AG04450 (cell line): ENCODE data around the gene STX10. TPM values are rescaled to one million over a fixed set of nuclear protein-coding genes. Genes with fewer than 3 reads are reported as not detected.

Source experiments
- CTCF ChIA-PET: fragments of 300-600, 350-600 bp; formaldehyde crosslinking; extraction: SDS; loops from one replicate; lab custom pipeline; 2022; ENCODE audit warnings: antibody characterized with exemption, inconsistent platforms; lab: Charles Lee
- POLR2A ChIA-PET: fragments of 350-600 bp; formaldehyde crosslinking; extraction: SDS; loops from one replicate; lab custom pipeline; 2021; ENCODE audit warnings: antibody characterized with exemption, inconsistent platforms; lab: Yijun Ruan, JAX
- DNase-seq: peaks from one replicate; pipeline ENCODE4 v3.0.0-alpha.2; 2011; ENCODE audit warnings: low read depth, low spot score
- H3K27ac ChIP-seq: one replicate; pipeline ENCODE4 v1.5.1; 2012; ENCODE audit warnings: low read depth, low read length, control low read depth
- H3K27me3 ChIP-seq: one replicate; pipeline ENCODE4 v1.6.0; 2012; ENCODE audit warnings: low read length; ENCODE audit not compliant: control insufficient read depth, insufficient read depth
- H3K4me3 ChIP-seq: 2 replicates; pipeline ENCODE4 v1.5.1; 2011; ENCODE audit warnings: mild to moderate bottlenecking, low read depth, low read length, control low read depth
- H3K9me3 ChIP-seq: 2 replicates; pipeline ENCODE4 v1.5.1; 2012; ENCODE audit warnings: low read length; ENCODE audit not compliant: control insufficient read depth, insufficient read depth
- polyA plus RNA-seq: library from polyadenylated mRNA; depleted of rRNA; stranded (reverse); fragments of >200 nt; gene quantifications from 2 replicates; pipeline ENCODE4 v1.2.3, GENCODE V29; 2011; rRNA removed
- TF ChIP-seq, protein P1 (sequence below): IDR thresholded peaks from 2 replicates; pipeline ENCODE4 v1.5.1; 2011; ENCODE audit warnings: low read depth, low read length, control low read depth, inconsistent platforms

Gene STX10
- polyA plus RNA-seq, 1 experiment, result 47.9 TPM

DNA sequence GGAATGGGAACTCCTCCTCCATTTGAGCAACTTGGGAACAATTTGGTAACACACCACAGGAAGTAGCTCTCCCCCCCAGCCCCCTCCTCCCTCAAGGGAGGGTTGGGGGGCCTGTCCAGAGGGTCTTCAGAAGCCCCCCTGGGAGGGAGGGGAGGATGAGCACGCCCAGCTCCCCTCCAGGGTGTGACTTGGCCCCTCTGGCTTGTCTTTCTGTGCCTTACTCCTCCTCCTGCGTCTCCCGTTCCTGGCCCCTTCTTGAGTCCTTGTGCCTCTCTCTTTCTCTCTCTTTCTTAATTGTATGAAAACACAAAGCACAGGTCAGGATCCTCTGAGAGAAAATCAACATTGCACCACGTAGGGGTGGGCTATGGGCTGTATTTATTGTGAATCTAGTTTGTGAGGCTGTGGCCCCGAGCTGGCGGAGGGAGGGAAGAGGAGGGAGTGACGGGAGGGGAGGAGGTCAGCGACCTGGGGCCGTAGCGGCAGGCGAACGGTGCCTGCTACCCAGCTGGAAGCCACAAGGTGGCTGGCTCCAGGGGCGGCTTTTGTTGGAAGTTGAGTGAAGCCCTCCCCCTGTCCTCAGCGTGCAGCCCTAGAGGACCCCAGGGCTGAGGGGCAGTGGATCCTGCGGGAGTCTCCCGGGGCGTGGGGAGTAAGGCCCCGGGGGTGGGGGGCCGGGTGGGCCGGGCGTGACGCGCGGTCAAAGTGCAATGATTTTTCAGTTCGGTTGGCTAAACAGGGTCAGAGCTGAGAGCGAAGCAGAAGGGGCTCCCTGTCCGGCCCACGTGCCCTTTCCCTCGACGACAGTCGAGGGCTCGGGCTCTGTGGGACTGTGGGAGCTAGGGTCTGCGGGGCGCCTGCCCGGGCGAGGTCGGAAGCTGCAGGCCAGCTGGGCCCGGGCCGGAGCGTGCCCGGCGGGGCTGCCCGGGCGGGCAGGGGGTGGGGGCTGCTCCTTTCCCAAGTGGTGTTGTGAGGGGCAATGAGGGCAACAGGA is 53.9 kb downstream of the STX10 start:
- TF ChIP-seq, protein P1, sequence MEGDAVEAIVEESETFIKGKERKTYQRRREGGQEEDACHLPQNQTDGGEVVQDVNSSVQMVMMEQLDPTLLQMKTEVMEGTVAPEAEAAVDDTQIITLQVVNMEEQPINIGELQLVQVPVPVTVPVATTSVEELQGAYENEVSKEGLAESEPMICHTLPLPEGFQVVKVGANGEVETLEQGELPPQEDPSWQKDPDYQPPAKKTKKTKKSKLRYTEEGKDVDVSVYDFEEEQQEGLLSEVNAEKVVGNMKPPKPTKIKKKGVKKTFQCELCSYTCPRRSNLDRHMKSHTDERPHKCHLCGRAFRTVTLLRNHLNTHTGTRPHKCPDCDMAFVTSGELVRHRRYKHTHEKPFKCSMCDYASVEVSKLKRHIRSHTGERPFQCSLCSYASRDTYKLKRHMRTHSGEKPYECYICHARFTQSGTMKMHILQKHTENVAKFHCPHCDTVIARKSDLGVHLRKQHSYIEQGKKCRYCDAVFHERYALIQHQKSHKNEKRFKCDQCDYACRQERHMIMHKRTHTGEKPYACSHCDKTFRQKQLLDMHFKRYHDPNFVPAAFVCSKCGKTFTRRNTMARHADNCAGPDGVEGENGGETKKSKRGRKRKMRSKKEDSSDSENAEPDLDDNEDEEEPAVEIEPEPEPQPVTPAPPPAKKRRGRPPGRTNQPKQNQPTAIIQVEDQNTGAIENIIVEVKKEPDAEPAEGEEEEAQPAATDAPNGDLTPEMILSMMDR, result no peak
- Histone ChIP-seq H3K27me3 (no peaks in the 10 kb centered on the region), H3K9me3 (no peaks in the 10 kb centered on the region; the same call in 1 of the 2 replicates), H3K27ac (no peak overlapping the region), H3K4me3 (no peak overlapping the region)
- no peak for DNase-seq
- ChIA-PET POLR2A (interaction anchor here (0.6 kb wide), 1 partner anchor 90 kb away, joined by 4 read pairs; no protein-coding TSS in a partner anchor), CTCF (interaction anchor here (1.0 to 7.6 kb wide), 6 partner anchors 11 to 131 kb away, joined by 3 to 150 read pairs (median 7); no protein-coding TSS in a partner anchor)

DNA sequence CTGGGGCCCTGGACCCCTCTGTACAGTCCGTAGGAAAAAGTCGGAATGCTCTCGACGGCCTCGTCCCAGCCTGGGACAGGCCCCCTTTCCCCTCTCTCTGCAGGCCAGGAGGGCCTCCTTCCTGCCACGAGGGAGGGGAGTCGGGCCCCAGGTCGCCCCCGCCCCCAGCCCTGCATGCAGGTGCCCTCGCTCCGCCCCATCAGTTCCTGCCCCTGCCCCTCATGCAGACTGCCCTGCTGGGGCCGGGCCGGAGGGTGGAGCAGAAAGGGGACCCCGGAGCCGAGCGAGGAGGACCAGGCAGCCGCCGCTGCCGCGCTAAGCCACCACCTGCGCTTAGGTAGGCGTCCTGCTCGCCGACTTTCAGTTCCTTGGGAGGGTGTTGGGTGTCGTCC is 54.8 kb downstream of the STX10 start:
- no peak for DNase-seq
- no peak overlapping the region for H3K4me3 ChIP-seq
- TF ChIP-seq, protein P1, result no peak
- no peaks in the 10 kb centered on the region; the same call in 1 of the 2 replicates for H3K9me3 ChIP-seq
- ChIA-PET POLR2A (no interaction called here), CTCF (interaction anchor here (0.6 to 7.6 kb wide), 8 partner anchors 9 to 213 kb away, joined by 3 to 150 read pairs (median 6); no protein-coding TSS in a partner anchor)
- H3K27ac ChIP-seq, result no peak overlapping the region
- H3K27me3 ChIP-seq, result no peaks in the 10 kb centered on the region

DNA sequence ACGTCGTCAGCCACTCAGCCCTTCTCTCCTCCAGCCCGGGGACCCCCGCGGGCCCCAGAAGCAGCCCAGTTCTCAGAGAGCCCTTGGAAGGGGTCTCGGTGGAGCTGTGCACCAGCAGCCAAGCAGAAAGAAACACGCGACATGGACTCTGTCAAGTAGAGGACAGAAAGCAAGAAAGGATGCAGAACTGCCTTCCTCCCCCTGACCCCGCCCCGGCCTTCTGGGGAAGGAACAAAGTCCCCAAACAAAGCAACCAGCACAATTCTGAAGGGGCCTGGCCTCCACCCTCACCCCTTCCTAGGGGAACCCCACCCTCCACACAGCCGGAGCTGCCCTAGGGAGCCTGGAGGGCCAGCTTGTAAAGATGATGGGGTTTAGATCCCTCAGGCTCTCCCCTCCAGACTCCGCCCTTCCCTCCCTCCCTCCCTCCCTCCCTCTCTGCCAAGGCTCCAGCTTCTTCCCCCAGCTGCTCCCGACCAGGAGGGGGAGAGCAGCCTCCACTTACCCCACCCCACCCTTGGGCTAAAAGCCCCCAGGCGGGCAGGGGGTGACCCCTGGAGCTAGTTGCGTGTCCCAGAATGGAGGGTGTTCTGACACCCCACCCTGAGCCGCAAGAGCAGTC is 55.3 kb downstream of the STX10 start:
- no peak overlapping the region for H3K27ac ChIP-seq
- POLR2A ChIA-PET, result interaction anchor here (0.9 to 1.2 kb wide), 2 partner anchors 117 to 120 kb away, joined by 3 read pairs; no protein-coding TSS in a partner anchor
- no peaks in the 10 kb centered on the region for H3K27me3 ChIP-seq
- TF ChIP-seq, protein P1, result no peak
- no peak overlapping the region for H3K4me3 ChIP-seq
- DNase-seq, result no peak
- H3K9me3 ChIP-seq, result no peaks in the 10 kb centered on the region; the same call in 1 of the 2 replicates
- CTCF ChIA-PET, result interaction anchor here (0.6 to 7.6 kb wide), 18 partner anchors 9 to 212 kb away, joined by 3 to 150 read pairs (median 6); no protein-coding TSS in a partner anchor

DNA sequence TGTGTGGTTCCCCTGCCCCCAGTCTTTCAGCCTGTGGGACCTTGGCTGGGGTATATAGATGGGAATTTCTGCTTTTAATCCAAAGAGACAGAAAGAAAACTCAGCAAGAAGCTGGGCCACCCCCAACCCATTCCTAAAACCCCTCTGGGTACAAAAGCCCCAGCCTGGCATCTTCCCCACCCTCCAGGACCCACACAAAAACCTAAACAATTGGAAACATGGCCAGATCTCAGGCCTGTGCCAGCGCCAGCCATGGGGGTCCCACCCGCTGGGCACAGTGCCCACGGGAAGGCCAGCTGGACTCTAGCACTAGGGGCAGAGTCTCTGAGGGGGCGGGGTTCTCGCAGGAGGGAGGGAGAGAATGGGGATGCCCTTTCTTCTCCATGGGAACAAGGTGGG is 56.1 kb downstream of the STX10 start:
- ChIA-PET CTCF (interaction anchor here (0.6 to 7.6 kb wide), 32 partner anchors 8 to 536 kb away, joined by 3 to 150 read pairs (median 4); partner anchors contain the start of gene DAND5), POLR2A (interaction anchor here (0.9 to 1.2 kb wide), 3 partner anchors 16 to 119 kb away, joined by 3 read pairs; no protein-coding TSS in a partner anchor)
- Histone ChIP-seq H3K27ac (no peak overlapping the region), H3K9me3 (no peaks in the 10 kb centered on the region; the same call in 1 of the 2 replicates), H3K27me3 (no peaks in the 10 kb centered on the region), H3K4me3 (no peak overlapping the region)
- TF ChIP-seq, protein P1, result no peak
- DNase-seq, result no peak

Other genes with a start within 250 kb of the STX10 start
- gene SYCE2, start 231.1 kb downstream of the STX10 start, polyA plus RNA-seq, result not detected in 2 replicates
- 13.5 and 23.0 TPM in 2 replicates for gene FARSA, start 216.7 kb downstream of the STX10 start, polyA plus RNA-seq
- 1,597 and 1,650 TPM in 2 replicates for gene CALR, start 211.8 kb downstream of the STX10 start, polyA plus RNA-seq
- 36.2 and 41.4 TPM in 2 replicates for gene RAD23A, start 204.5 kb downstream of the STX10 start, polyA plus RNA-seq
- gene GADD45GIP1, start 193.2 kb downstream of the STX10 start, polyA plus RNA-seq, result 31.6 and 35.1 TPM in 2 replicates
- not detected in 2 replicates for gene DAND5, start 180.8 kb downstream of the STX10 start, polyA plus RNA-seq
- gene NFIX, start 154.9 kb downstream of the STX10 start, polyA plus RNA-seq, result 15.1 and 22.3 TPM in 2 replicates
- gene LYL1, start 47.5 kb downstream of the STX10 start, polyA plus RNA-seq, result 0.11 and 0.29 TPM in 2 replicates
- gene TRMT1, start 33.6 kb downstream of the STX10 start, polyA plus RNA-seq, result 17.3 and 21.0 TPM in 2 replicates
- gene NACC1, start 32.1 kb downstream of the STX10 start, polyA plus RNA-seq, result 43.4 and 76.4 TPM in 2 replicates
- 15.3 and 21.3 TPM in 2 replicates for gene IER2, start within 50 bp of the STX10 start, polyA plus RNA-seq